Stimulated activated CD8-positive, alpha-beta memory T cell treated with anti-CD3 and anti-CD28 coated beads, Interleukin-7, amount 100 ng/mL, for 48 hours (primary cell): ENCODE measurements around the gene S100A6.

Experiments used
- DNase-seq, 2 donors: peaks; one replicate each; pipeline ENCODE4 v3.0.0-alpha.2; 2020; ENCODE audit warnings: low read depth in 1 of 2; ENCODE audit errors: extremely low read depth in 1 of 2

S100A6 gene

DNA sequence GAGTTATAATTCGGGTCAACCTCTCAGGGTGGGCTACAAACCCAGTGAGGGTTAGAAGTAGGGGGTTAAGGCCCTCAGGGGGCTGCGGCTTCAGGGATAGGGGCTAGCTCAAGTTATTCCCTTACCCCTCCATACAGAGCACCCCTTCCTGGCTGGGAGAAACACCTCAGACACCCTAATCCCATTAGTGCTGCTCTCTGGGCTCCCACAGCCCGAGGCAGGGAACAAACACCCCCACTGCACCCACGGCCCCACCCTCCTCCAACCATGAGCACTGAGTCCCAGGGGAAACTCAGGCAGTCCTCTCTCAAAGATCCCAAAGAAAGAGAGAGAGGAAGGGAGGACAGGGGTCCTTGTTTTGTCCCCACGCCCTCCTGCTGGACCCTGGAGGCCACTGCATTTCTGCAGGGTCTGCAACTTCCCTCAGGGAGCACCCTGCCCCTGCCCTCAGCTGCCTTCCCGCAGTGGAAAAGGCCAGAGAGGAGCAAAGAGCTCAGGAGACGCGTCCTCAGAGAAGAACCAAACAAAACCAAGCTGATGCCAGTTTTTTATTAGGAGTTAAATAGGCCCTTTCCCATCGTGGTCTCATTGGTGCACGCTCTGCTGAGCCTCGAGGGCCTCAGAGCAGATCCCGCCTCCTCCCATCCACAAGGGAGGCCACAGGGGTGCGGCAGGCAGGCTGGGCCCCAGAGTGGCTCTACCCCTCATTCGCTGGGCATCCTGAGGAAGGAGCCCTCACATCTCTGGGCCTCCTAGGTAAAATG, 11.2 kb upstream of the S100A6 start:
- no peak for DNase-seq

DNA sequence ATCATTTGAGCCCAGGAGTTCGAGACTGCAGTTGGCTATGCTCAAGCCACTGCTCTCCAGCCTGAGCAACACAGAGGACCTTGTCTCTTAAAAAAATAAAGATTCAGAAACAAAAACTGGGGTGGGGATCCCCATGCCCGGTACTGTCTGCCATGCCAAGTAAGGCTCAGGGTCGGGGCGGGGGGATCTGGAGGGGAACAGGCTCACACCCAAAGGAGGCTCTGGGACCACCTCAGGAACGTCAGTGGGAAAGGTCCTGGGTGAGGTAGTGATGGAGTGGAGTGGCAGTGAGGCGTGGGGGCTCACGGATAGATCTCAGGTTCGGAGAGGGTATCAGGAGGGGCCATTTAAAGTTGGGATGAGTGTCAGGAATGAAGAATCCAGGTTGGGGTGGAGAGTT, 10.6 kb upstream of the S100A6 start:
- no peak for DNase-seq

DNA sequence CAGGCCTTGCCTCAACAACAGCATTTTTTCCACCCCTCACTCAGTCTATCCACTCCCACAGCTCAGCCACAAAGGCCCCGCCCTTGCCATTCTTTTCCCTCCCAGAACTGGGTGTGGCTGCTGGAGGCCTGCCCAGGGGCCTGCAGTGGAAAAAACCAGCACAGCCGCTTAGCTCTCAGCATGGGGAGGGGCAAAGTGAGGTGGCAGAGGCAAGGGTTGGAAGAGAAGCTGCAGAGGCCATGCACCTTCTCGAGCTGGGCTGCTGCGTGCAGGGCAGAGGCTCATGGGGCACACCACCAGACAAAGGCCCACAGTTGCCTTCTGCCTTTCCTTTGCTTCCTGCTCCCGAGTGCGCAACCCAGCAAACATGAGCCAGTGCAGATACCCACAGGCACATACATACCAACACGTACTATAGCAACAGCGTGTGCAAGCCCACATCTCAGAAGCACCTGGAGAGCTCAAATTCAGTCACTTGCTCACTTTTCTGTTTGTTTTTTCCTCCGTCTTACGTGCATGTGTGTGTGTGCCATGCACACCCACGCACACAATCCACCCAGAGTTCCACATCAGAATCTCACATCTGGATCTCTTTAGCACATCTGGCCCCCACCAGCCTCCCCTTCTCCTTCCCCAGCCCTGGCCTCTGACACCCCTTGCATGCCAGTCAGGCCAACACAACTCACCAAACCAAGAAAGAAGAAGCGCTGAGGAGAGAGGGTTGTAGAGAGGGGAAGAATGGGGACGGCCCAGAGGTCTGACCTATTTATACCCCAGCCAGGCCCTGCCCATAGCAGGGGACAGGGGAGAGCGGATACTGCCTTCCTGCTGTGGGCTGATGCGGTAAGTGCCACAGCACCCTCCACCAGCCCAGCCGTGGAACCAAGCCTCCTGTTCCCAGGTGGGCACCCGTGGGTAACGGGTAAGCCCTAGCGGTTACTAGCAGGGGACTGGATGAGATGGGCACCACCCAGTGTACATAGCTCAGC, 9.6 kb upstream of the S100A6 start, which contains the start of gene S100A4:
Gene S100A4, minus strand, starts transcription at position 740 of the 989 bp plus-strand sequence. CDS start 1,012 bp downstream, outside the sequence.
- peak; percentile 82 to 95 for DNase-seq

DNA sequence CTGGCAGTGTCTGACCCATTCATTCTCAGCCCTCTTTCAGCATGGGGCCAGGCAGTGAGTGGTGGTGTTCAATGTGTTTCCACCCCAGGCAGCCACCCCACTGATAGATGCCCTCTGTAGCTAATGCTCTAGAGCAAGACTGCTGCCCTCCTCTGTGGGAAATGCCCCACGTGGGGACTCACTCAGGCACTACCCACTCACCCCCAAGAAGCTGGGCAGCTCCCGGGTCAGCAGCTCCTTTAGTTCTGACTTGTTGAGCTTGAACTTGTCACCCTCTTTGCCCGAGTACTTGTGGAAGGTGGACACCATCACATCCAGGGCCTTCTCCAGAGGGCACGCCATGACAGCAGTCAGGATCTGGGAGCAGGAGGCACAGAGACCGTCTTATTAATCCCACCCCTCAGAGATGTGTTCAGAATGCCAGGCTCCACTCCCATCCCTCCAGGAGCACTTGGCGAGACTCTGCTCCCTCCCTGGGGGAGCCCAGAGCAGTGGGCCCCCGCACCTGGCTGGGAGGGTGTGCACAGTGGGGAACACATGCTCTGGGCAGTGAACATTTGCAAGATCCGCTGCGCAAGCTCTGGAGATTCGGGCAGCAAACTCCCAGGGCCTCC, 8.8 kb upstream of the S100A6 start:
- no peak for DNase-seq

DNA sequence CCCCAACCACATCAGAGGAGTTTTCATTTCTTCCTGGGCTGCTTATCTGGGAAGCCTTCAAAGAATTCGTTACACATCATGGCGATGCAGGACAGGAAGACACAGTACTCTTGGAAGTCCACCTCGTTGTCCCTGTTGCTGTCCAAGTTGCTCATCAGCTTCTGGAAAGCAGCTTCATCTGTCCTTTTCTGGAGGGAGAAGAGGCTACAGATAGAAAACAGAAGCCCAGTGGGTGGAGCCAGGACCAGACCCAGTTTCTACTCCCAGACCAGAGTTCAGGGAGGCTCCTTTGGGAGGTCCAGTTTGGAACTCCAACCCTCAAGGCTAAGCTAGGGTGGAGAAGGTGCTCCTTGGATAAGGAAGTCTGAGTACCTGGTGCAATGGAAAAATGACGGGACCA, 7.9 kb upstream of the S100A6 start:
- DNase-seq: no peak

DNA sequence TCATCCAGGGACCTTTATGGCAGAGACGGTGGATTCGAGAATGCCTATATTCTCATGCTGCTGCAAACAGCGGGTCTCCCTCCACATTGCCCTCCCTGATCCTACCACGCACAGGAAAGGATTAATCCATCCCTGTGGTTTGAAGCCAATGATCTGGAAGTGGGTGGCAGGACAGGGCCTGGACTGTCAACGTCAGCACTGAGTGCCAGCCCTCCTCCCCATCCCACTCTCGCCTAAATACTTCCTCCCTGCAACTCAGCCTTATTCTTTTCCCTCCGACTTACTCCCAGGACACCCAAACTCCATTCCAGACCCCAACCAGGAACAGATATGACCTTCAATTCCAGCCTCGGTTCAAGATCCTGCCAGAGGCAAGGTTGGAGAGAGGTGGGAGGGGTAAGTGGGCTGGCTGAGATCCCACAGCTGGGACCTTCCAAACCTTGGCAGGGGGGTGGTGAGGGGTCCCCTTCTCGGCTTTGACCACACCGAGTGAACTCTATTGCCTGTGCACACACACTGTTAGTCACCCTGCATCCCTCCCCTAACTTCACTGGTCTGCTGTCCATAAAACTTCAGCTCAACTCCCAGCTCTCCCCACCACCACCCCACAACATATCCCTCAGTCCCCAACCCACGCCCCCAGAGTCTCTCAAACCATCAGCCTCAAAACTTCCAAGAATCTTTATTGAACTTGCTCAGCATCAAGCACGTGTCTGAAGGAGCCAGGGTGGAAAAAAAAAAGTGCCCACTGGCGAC, 7.3 kb upstream of the S100A6 start:
- DNase-seq: no peak

DNA sequence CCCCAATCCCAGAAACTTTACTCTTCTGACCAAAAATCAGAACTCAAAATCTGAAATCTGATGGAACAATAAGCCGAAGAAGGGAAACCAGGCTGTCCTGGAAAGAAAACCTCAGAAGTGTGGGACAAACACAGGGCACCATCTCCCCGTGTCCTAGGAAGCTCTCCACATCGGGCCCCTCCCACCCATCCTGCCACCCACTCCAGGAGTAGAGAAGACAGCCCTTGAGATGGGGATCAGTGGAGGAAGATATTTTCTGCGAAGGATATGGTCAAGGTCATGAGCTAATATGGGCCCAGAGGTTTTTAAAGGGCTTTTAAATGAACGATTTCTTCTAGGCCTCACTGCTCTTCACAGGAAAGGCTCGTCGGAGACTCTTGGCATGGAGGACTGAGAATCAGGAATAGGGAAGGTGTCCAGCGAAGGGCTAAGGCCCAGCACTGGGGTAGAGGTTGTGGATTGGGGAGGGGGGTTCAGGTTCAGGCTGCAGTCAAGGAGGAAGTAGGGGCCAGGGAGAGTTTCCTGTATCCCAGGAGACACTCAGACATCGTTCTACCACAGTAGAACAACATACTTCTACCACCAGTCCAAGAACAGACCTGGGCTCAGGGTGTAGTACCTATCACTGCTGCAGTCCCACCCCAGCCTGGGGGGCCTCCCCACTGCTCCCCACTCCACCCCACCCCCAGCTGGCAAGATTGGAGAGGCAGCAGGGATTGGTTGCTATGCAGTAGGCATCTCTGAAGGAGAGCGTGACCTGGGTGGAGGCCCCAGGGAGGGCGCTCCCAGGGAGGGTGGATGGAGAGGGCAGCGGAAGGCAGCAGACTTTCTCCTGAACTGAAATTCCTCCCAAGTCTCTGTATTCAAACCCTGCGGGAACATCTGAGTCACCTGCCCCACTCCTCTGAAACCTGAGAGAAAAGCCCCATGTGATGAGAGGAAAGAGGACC, 6.1 kb upstream of the S100A6 start:
- no peak for DNase-seq

DNA sequence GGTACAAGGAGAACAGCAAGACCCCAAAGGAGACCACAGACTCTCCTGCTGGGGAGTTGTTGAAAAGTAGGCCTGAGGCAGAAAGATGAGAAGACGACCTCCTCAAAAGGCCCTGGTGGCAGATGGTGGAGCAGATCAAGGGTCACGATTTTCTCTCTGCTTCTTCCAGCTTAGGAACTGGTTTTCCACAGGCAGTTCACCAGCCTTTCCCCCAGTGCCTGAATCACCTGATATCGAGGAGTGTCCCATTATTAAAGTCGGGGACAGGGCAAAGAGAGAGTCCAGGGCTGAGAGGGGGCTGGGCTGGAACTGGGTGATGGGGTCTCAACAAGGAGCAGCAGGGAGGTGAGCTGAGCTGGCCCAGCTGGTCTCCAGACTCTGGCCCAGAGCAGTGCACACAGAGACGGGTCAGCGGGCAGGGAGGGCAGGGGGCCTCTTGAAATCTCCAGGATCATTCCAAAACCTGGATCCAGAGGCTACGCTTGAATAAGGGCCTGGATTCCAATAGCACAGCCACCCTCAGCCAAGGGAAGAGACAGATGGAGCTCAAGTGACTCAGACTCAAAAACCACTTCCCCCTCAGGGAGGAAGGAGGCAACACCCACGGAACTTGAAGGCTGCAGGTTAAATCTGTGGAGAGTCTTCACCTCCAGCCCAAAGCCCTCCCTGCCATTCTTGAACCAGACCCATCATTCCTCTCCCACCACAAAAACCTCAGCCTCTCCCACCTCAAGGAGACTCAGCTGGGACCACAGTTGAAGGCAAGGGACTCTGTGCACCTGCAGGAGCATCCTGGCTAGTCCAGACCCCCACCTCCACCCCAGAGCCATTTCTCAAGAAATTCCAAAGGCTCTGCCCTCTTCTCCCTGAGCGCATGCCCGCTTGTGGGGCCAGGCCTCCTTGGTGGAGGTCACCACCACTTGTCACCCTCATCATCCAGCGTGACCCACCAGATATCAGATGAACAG, 4.9 kb upstream of the S100A6 start, which contains the start of gene S100A5:
Gene S100A5, minus strand, starts transcription at position 541 of the 968 bp plus-strand sequence. CDS start 743 bp downstream, outside the sequence.
- no peak for DNase-seq

DNA sequence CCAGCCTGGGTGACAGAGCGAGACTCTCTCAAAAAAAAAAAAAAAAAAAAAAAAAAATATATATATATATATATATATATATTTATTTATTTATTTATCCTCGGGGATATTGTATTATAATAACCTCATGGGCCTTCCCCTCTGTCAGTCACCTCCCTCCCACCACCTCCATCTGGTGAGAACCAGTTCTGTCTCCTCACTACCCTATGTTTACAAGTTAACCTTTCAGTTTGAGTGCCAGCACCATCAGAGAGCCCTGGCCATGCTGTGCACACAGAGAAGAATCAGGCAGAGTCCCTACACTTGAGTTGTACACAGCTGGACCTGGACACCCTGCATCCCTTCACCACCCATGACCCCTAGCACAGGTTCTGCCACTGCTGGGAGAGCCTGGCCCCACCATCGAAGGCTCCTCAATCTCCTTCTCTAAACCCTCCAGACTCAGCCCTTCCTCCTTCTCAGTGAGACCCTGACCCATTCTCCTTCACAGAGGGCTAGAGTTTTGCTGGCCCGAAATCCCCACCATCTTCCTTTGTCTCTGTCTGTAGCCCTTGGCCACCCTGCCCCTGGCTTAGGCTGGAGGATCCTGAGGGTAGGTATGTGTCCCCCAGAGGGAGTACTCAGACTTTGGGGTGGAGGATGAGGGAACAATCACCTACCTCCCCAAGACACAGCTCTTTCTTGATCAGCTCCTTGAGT, 3.8 kb upstream of the S100A6 start:
- no peak for DNase-seq

DNA sequence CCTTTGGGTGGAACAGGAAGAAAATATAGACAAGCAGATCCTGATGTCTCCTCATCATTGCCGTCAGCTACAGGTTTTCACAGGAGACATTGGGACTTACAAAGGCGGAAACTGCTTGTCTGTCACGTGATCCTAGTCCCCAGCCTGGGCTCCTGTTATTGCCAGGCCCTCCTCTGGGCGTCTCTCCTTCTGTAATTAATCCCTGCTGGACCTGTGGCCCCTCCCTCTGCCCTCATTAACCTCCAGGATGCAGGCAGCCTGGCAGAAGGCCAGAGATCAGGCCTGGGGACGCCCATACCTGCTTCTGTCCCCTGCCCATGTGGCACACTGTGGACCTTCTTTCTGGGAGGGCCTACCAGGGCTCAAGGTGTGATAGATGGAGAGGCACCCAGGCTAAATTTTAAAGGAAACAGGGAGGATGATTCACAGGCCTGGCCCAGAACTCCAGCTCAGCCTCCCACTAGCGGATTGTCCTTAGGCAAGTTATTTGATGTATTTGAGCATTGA, 2.6 kb upstream of the S100A6 start:
- no peak for DNase-seq

DNA sequence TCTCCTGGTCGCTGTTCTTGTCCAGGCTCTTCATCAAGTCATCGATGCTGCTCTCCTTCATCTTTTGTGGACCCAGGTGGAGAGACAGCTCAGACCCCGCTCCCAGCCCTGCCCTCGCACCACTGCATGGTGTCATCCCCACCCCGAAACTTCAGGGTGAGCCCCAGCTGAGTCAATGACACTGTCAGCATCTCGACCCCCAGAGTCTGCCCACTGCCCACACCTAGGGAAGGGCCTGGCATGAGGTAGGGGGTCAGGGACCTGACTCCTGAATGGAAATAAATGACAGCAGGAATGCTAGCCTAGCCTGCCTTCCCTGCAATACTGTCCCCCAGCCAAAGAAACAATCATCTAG, 1.6 kb upstream of the S100A6 start:
- no peak for DNase-seq

DNA sequence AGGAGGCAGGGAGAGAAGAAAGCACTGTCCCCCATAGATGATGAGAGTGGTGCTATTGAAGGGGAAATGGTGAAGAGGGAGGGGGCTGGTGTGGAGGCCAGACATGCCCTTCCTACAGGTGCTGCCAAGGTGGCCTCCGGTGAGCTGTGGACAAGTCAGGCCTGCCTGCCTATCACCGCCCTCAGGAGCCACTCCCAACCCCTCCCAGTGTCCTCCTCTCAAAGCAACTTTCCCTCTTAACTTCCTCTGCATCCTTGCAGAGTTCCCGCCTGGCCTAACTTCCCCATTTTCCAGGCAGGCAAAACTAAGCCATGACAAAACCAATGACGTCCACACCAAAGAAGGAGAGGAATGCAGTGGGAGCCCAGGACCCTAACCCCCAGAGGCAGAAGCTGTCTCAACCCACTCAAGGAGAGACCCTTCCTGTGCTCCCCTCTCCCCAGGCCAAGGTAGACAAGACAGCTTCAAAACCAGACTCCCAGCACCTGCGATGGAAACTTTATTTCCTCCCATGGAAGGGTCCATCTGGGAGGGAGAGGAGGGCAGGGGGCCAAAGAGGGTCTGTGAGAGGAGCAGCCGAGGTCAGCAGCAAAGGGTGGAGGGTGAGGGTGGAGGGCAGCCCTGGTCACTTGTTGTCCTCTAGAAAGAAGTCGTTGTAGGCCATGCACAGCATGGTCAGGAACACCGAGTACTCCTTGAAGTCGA, 1.0 kb upstream of the S100A6 start:
- DNase-seq: no peak

DNA sequence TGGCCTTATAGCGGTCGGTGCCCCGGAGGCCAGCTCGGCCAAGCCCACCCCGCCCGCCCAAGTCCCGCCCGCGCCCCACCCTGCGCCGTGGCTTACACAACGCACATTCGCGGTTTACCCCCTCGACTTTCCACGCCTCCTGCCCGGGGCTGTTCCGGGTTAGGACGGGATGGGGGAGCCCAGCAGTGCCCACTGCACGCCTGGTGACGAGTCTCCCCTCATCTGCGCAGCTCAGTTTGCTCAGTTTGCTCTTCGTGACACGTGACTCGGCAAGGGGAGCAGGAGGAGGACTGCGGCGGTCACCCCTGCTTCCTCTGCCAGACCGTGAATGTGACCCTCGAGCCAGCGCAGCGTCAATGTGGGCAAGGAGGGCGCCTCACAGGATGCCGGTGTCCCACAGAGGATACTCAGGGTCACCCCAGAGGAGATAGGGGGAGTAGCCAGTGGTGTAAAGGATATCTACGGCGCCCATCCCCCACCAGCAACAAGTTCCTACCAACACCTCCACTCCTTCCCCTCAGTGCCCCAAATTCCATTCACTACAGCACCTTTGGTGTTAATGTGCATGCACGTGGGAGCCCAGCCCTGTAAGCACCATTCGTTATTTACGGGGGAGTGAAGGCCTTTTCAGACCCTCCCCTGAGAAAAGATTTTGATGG, 350 bp upstream of the S100A6 start:
- DNase-seq: peak; percentile 69 to 85

DNA sequence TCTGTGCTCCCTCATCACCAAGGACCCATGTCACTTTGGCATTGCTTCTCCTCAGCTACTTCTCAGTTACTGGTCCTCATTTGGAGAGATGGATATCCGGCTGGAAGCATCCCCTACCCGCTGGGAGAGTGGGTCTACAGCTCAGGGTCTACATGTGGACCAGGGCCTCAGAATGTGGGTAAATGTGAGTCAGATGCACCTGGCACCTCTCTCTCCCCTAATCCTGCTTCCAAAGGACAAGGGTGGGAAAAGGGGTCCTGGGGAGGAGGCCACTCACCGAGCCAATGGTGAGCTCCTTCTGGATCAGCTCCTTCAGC, 908 bp downstream of the S100A6 start:
- no peak for DNase-seq

DNA sequence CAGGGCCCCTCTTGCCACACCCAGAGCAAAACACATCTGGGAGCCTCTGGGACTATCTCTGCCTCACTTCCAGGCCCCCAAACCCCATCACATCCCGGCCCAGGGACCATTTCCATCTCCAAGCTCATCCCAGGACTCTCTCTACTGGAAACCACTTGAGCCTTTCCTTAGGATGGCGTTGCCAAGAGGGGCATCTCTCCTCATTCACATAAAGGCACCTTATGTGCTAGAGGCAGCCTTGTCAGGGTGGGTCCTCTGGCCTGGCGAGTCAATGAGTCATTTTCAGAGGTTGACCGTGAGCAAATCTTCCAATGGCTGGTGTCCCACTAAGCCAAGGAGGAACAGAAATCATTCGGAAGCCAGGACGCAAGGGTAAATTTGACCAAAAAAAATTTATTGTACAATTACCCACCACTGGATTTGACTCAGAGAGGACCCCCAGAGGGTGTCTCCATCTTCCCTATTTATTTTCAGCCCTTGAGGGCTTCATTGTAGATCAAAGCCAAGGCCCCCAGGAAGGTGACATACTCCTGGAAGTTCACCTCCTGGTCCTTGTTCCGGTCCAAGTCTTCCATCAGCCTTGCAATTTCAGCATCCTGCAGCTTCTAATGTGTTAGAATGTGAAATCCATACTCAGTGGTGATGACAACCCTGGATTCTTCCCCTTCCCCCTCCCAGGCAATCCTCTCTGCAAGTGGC, 1.4 kb downstream of the S100A6 start:
- no peak for DNase-seq

DNA sequence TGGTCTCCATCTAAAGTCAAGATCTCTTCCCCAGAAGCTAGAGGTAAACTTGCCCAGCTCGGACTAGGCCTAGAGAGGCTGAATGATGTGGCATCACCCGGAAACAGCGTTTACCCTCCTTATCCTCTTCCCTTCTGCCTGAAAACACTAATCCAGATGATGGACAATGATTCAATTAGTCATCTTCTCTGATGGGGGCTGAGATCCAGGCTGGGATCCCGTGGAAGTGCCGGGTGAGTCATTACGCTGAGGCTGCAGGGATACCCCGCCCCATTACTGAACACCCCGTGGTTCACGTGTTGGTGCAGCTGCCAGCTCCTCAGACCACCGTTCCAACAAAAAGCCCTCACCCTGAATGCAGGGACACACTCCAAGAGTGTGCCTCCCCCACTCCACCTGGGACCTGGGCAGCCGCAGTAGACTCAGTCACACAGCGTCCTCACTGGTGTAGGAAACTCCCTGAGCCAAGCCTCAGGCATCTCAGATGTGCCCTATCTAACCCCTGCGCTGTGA, 2.0 kb downstream of the S100A6 start:
- DNase-seq: no peak
